Erythroblast (primary cell): ENCODE measurements around the gene HTR2A.
"Not testable (repeated sequence)": the region's sequence is repeated elsewhere in the genome, so short reads cannot be mapped to it uniquely, and the experiment has no call there.

Experiments
- DNase-seq, 2 experiments: peaks; one replicate each; lab custom pipeline; 2025; lab: John Stamatoyannopoulos, UW
- GATA1 ChIP-seq: IDR thresholded peaks from 2 replicates; pipeline ENCODE4 v1.6.1; 2011; ENCODE audit warnings: low read depth, mild to moderate bottlenecking, control low read depth, low read length, moderate library complexity
- POLR2A ChIP-seq: IDR thresholded peaks from 2 replicates; pipeline ENCODE4 v1.6.1; 2011; ENCODE audit warnings: mild to moderate bottlenecking, low read length

Gene HTR2A

GRCh38 chr13:46816371-46816770, 80.5 kb downstream of the HTR2A start:
- DNase-seq, result no peak
- TF ChIP-seq POLR2A, result no peak

- DNase-seq, result no peak
- TF ChIP-seq POLR2A, result no peak
- TF ChIP-seq GATA1, result no peak
Observed at GRCh38 chr13:46812301-46812797, 84.5 kb downstream of the HTR2A start.

- DNase-seq, result no peak
- TF ChIP-seq GATA1 (no peak), POLR2A (no peak)
Observed at GRCh38 chr13:46810440-46810839, 86.4 kb downstream of the HTR2A start.

- not testable (repeated sequence) for DNase-seq
Observed at GRCh38 chr13:46804921-46805320, 91.9 kb downstream of the HTR2A start.

GRCh38 chr13:46804391-46804815, 92.5 kb downstream of the HTR2A start:
- TF ChIP-seq POLR2A (no peak), GATA1 (no peak)
- DNase-seq, result no peak

- no peak for TF ChIP-seq POLR2A
- TF ChIP-seq GATA1, result no peak
- DNase-seq, result no peak
Observed at GRCh38 chr13:46803586-46803985, 93.3 kb downstream of the HTR2A start.

GRCh38 chr13:46801858-46802257, 95.0 kb downstream of the HTR2A start:
- TF ChIP-seq GATA1 (no peak), POLR2A (no peak)

GRCh38 chr13:46799139-46799538, 97.7 kb downstream of the HTR2A start:
- DNase-seq, result no peak
- TF ChIP-seq GATA1 (no peak), POLR2A (no peak)

More at GRCh38 chr13:46801858-46802257, 95.0 kb downstream of the HTR2A start:
- peak in 1 of 2 experiments; percentile 8 for DNase-seq

GRCh38 chr13:46797501-46798237, 99.2 kb downstream of the HTR2A start:
- no peak for DNase-seq
- TF ChIP-seq GATA1 (no peak), POLR2A (no peak)

- TF ChIP-seq GATA1 (no peak), POLR2A (peak; percentile 66)
- DNase-seq, result peak; percentile 89 to 91
Observed at GRCh38 chr13:46796515-46797474, 100.1 kb downstream of the HTR2A start, which contains the start of gene ESD. TSS of gene ESD (minus strand) at chr13:46797161. CDS start at chr13:46791413, 5,748 bp downstream.

- no peak for DNase-seq
Observed at GRCh38 chr13:46796129-46796514, 100.7 kb downstream of the HTR2A start.

GRCh38 chr13:46795321-46795720, 101.5 kb downstream of the HTR2A start:
- TF ChIP-seq GATA1 (no peak), POLR2A (no peak)
- peak; percentile 2 to 7 for DNase-seq

More at GRCh38 chr13:46796129-46796514, 100.7 kb downstream of the HTR2A start:
- no peak for TF ChIP-seq POLR2A

GRCh38 chr13:46783504-46783903, 113.3 kb downstream of the HTR2A start:
- no peak for TF ChIP-seq GATA1
- TF ChIP-seq POLR2A, result no peak
- no peak for DNase-seq

- no peak for TF ChIP-seq POLR2A
- TF ChIP-seq GATA1, result no peak
- DNase-seq, result peak in 1 of 2 experiments; percentile 2
Observed at GRCh38 chr13:46782691-46783090, 114.2 kb downstream of the HTR2A start.

GRCh38 chr13:46782066-46782465, 114.8 kb downstream of the HTR2A start:
- no peak for DNase-seq
- no peak for TF ChIP-seq POLR2A
- no peak for TF ChIP-seq GATA1
